Right lung (tissue), 5 donors: ENCODE data around the gene ARRB1. TPM values are rescaled to one million over a fixed set of nuclear protein-coding genes. Genes with fewer than 3 reads are reported as not detected.
A peak's percentile ranks its signal among the peaks of the same experiment; 100 is the strongest.

Experiments used
- DNase-seq, 2 donors: peaks; one replicate each; pipeline ENCODE4 v3.0.0-alpha.2; 2013
- polyA plus RNA-seq, 5 donors: library from polyadenylated mRNA; unstranded; fragments of 120-200 nt; gene quantifications; one replicate each; pipeline versions ENCODE4 v1.2.1 to v1.2.3, GENCODE V29; 2013; ENCODE audit warnings: inconsistent platforms in 1 of 5, low replicate concordance in 1 of 5; ENCODE audit not compliant: insufficient read length in 5 of 5, insufficient read depth in 1 of 5

The ARRB1 gene
- polyA plus RNA-seq, 5 donors, result 40.5 to 62.8 (median 54.8) TPM

- no peak for DNase-seq
Observed at GRCh38 chr11:75303544-75304224, 47.8 kb downstream of the ARRB1 start.

- DNase-seq, result no peak
Observed at GRCh38 chr11:75302371-75302770, 49.1 kb downstream of the ARRB1 start.

- no peak for DNase-seq
Observed at GRCh38 chr11:75301601-75302345, 49.7 kb downstream of the ARRB1 start.

- DNase-seq, result no peak
Observed at GRCh38 chr11:75301131-75301530, 50.3 kb downstream of the ARRB1 start.

GRCh38 chr11:75298976-75299260 is 52.5 kb downstream of the ARRB1 start:
- no peak for DNase-seq

GRCh38 chr11:75298191-75298975 is 53.1 kb downstream of the ARRB1 start:
- DNase-seq, result no peak

- DNase-seq, result no peak
Observed at GRCh38 chr11:75293903-75294302, 57.6 kb downstream of the ARRB1 start.

GRCh38 chr11:75292943-75293342 is 58.5 kb downstream of the ARRB1 start:
- no peak for DNase-seq

GRCh38 chr11:75291741-75292140 is 59.7 kb downstream of the ARRB1 start:
- no peak for DNase-seq

GRCh38 chr11:75289919-75290318 is 61.5 kb downstream of the ARRB1 start:
- no peak for DNase-seq

- no peak for DNase-seq
Observed at GRCh38 chr11:75289511-75289760, 62.0 kb downstream of the ARRB1 start.

GRCh38 chr11:75287579-75287978 is 63.9 kb downstream of the ARRB1 start:
- no peak for DNase-seq

GRCh38 chr11:75286826-75287465 is 64.5 kb downstream of the ARRB1 start:
- no peak for DNase-seq

GRCh38 chr11:75285776-75286360 is 65.6 kb downstream of the ARRB1 start:
- DNase-seq, result no peak

GRCh38 chr11:75283391-75283931 is 68.0 kb downstream of the ARRB1 start:
- no peak for DNase-seq

- no peak for DNase-seq
Observed at GRCh38 chr11:75281469-75282095, 69.9 kb downstream of the ARRB1 start.

GRCh38 chr11:75280770-75281468 is 70.5 kb downstream of the ARRB1 start:
- no peak for DNase-seq

- DNase-seq, result peak; percentile 62 to 76
Observed at GRCh38 chr11:75280227-75280701, 71.2 kb downstream of the ARRB1 start.

GRCh38 chr11:75279273-75279672 is 72.2 kb downstream of the ARRB1 start:
- no peak for DNase-seq

- no peak for DNase-seq
Observed at GRCh38 chr11:75277991-75278790, 73.3 kb downstream of the ARRB1 start.
